Gastroesophageal sphincter (tissue), 3 donors: Measurements from ENCODE around the gene BID.

Source experiments
- CTCF ChIP-seq, 4 experiments: fragments of 200-600 bp in 2 of 4; fragments of 450-650 bp in 2 of 4; sonication (generic) in 1 of 4; IDR thresholded peaks; one replicate each; pipeline ENCODE4 v1.5.1; 2017 to 2019; ENCODE audit warnings: antibody characterized with exemption in 4 of 4, mild to moderate bottlenecking in 2 of 4, moderate library complexity in 2 of 4
- EP300 ChIP-seq: sonication (generic); formaldehyde crosslinking; IDR thresholded peaks from one replicate; pipeline ENCODE4 v1.6.1; 2017; ENCODE audit warnings: antibody characterized with exemption, mild to moderate bottlenecking
- POLR2A ChIP-seq, 2 donors: fragments of 450-650 bp; IDR thresholded peaks; one replicate each; pipeline ENCODE4 v1.6.1; 2017; ENCODE audit warnings: antibody characterized with exemption in 2 of 2, mild to moderate bottlenecking in 2 of 2, moderate library complexity in 1 of 2

GRCh38 chr22:17728786-17729185 is 45.5 kb downstream of the BID start:
- TF ChIP-seq CTCF (IDR thresholded peaks at IDR 0.05) (no peak), EP300 (no peak), POLR2A (IDR thresholded peaks at IDR 0.05) (no peak)
